ENCODE measurements around the gene TLX2. TPM values are rescaled to one million over a fixed set of nuclear protein-coding genes. Genes with fewer than 3 reads are reported as not detected.

Gene TLX2
- total RNA-seq, 1 donor: not detected

- H3K4me3 ChIP-seq (ENCODE audit: low read depth, low read length): no peak overlapping the region
- no peak for DNase-seq (ENCODE audit: low read depth)
- TF ChIP-seq CTCF (IDR thresholded peaks at IDR 0.05; ENCODE audit: insufficient read depth, low read depth, low read length): no peak
These were observed 25.4 kb upstream of the TLX2 start for GRCh38 chr2:74488643-74489481.

- no peak overlapping the region for H3K4me3 ChIP-seq (ENCODE audit: low read depth, low read length)
- TF ChIP-seq CTCF (IDR thresholded peaks at IDR 0.05; ENCODE audit: insufficient read depth, low read depth, low read length): no peak
- DNase-seq (ENCODE audit: low read depth): no peak
These were observed 24.3 kb upstream of the TLX2 start for GRCh38 chr2:74489906-74490305.

GRCh38 chr2:74491648-74492544 lies 22.4 kb upstream of the TLX2 start:
- TF ChIP-seq CTCF (IDR thresholded peaks at IDR 0.05; ENCODE audit: insufficient read depth, low read depth, low read length): no peak
- no peak overlapping the region for H3K4me3 ChIP-seq (ENCODE audit: low read depth, low read length)
- DNase-seq (ENCODE audit: low read depth): no peak

GRCh38 chr2:74493546-74493945 lies 20.7 kb upstream of the TLX2 start:
- TF ChIP-seq CTCF (IDR thresholded peaks at IDR 0.05; ENCODE audit: insufficient read depth, low read depth, low read length): no peak
- no peak overlapping the region for H3K4me3 ChIP-seq (ENCODE audit: low read depth, low read length)
- DNase-seq (ENCODE audit: low read depth): no peak

GRCh38 chr2:74495440-74495839 lies 18.8 kb upstream of the TLX2 start:
- no peak for TF ChIP-seq CTCF (IDR thresholded peaks at IDR 0.05; ENCODE audit: insufficient read depth, low read depth, low read length)
- H3K4me3 ChIP-seq (ENCODE audit: low read depth, low read length): no peak overlapping the region
- no peak for DNase-seq (ENCODE audit: low read depth)

- TF ChIP-seq CTCF (IDR thresholded peaks at IDR 0.05; ENCODE audit: insufficient read depth, low read depth, low read length): no peak
- H3K4me3 ChIP-seq (ENCODE audit: low read depth, low read length): no peak overlapping the region
- no peak for DNase-seq (ENCODE audit: low read depth)
These were observed 17.1 kb upstream of the TLX2 start for GRCh38 chr2:74496997-74497776.

All from fibroblast of villous mesenchyme (primary cell).